Suprapubic skin (tissue), 4 donors: ENCODE measurements around the gene CC2D2B. TPM values are rescaled to one million over a fixed set of nuclear protein-coding genes. Genes with fewer than 3 reads are reported as not detected.
"Not testable (repeated sequence)": the region's sequence is repeated elsewhere in the genome, so short reads cannot be mapped to it uniquely, and the experiment has no call there.

Experiments used
- DNase-seq, 2 donors: peaks; one replicate each; pipeline ENCODE4 v3.0.0-alpha.2; 2019; ENCODE audit warnings: low spot score in 2 of 2
- H3K27ac ChIP-seq: fragments of 200-600 bp; sonication (generic); one replicate; pipeline ENCODE4 v1.5.1; 2019
- H3K27me3 ChIP-seq: fragments of 200-600 bp; sonication (generic); one replicate; pipeline ENCODE4 v1.5.1; 2019
- H3K36me3 ChIP-seq: fragments of 200-600 bp; sonication (generic); one replicate; pipeline ENCODE4 v1.5.1; 2019
- H3K4me1 ChIP-seq: fragments of 200-600 bp; sonication (generic); one replicate; pipeline ENCODE4 v1.5.1; 2019
- H3K4me3 ChIP-seq: fragments of 200-600 bp; sonication (generic); one replicate; pipeline ENCODE4 v1.5.1; 2019; ENCODE audit warnings: mild to moderate bottlenecking
- H3K9me3 ChIP-seq: fragments of 200-600 bp; sonication (generic); one replicate; pipeline ENCODE4 v1.5.1; 2019
- CTCF ChIP-seq, 2 donors: fragments of 200-600 bp in 1 of 2; fragments of 450-650 bp in 1 of 2; sonication (generic) in 1 of 2; IDR thresholded peaks; one replicate each; pipeline ENCODE4 v1.5.1; 2016 to 2019; ENCODE audit warnings: antibody characterized with exemption in 2 of 2, mild to moderate bottlenecking in 1 of 2, moderate library complexity in 1 of 2
- EP300 ChIP-seq: sonication (generic); formaldehyde crosslinking; IDR thresholded peaks from one replicate; pipeline ENCODE4 v1.6.1; 2017; ENCODE audit warnings: antibody characterized with exemption
- POLR2A ChIP-seq, 2 donors: fragments of 450-650 bp; IDR thresholded peaks; one replicate each; pipeline ENCODE4 v1.6.1; 2017; ENCODE audit warnings: antibody characterized with exemption in 2 of 2, mild to moderate bottlenecking in 2 of 2, moderate library complexity in 2 of 2
- POLR2AphosphoS5 ChIP-seq, 3 donors: sonication (generic); formaldehyde crosslinking; IDR thresholded peaks; one replicate each; pipeline ENCODE4 v1.6.1; 2017; ENCODE audit warnings: antibody characterized with exemption in 3 of 3
- WGBS: methylation state at CpG from one replicate; pipeline ENCODE4 v1.1.5; 2018; 5-methylcytosine and 5-hydroxymethylcytosine counted together
- total RNA-seq, 4 donors: library from RNA; depleted of rRNA; stranded (reverse); fragments of >200 nt; gene quantifications; one replicate each; pipeline ENCODE4 v1.1.0, GENCODE V29; 2016

CC2D2B gene
- total RNA-seq, 4 donors from 2014 or later, result 0.47 to 3.9 (median 0.72) TPM; not detected in 1

DNA sequence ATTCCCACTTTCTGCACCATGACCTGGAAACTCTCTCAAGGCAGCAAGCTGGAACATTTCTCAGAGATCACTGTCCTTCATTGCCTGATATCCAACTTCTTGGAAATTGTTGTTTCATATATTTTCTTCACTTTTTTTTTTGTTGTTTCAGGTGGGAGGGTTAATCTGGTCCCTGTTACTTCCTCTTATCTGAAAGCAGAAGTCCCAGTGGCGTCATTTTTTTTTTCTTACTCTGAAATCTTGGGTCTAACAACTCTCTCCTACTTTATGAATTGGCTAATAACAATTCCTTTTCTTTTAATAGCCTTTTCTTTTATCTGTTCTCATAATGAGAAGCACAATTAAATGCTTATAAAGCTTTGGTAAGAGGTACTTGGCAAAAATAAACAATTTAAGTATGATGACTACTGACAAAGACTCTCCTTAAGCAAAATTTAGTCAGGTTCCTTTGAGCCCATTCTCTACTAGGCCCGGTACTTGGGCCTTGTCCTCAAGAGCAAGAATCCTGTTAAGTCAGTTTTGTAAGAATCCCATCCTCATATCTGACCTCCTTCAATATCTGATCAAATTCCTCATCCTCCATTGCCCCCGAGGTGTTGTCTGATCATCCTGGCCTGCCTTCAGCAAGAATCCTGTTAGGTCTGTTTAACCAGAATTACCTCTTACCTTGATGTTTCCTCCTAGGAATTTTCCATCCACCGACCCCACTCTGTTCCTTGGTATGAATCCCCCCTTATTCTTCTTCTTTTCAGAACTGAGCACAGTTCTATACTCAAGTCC lies 11.5 kb upstream of the CC2D2B start:
- no peak overlapping the region for H3K4me3 ChIP-seq
- no peak for DNase-seq
- H3K27ac ChIP-seq, result no peak overlapping the region
- TF ChIP-seq POLR2AphosphoS5 (IDR thresholded peaks at IDR 0.05) (no peak), EP300 (no peak), CTCF (IDR thresholded peaks at IDR 0.05) (no peak), POLR2A (IDR thresholded peaks at IDR 0.05) (no peak)
- 74% methylated on average over 4 of the region's 4 CpGs for WGBS
- no peaks in the 10 kb centered on the region for H3K27me3 ChIP-seq
- peaks cover 36% of the 10 kb centered on the region for H3K36me3 ChIP-seq
- peaks cover 7% of the 10 kb centered on the region for H3K4me1 ChIP-seq
- no peaks in the 10 kb centered on the region for H3K9me3 ChIP-seq

DNA sequence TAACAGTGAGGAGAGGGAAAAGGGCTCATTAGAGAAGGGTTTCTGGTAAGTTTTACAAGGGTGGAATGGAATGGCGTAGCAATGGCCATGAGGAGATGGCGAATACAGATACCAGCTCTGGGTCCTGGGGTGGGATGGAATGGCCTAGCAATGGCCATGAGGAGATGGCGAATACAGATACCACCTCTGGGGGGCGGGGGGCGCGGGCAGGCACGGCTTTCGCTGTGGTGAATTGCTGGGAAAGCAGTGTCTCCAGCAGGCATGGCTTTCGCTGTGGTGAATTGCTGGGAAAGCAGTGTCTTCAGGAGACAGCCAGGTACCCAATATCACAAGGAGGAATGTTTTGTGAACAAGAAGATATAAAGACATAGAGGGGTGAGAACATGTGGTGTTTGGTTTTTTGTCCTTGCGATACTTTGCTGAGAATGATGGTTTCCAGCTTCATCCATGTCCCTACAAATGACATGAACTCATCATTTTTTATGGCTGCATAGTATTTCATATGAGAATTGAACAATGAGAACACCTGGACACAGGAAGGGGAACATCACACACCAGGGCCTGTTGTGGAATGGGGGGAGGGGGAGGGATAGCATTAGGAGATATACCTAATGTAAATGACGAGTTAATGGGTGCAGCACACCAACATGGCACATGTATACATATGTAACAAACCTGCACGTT lies 1.7 kb upstream of the CC2D2B start:
- H3K27me3 ChIP-seq, DNase-seq, H3K4me3 ChIP-seq, H3K27ac ChIP-seq, H3K9me3 ChIP-seq, H3K4me1 ChIP-seq: not testable (repeated sequence)
- peaks cover 17% of the 10 kb centered on the region for H3K36me3 ChIP-seq
- 94% methylated on average over 12 of the region's 12 CpGs for WGBS

DNA sequence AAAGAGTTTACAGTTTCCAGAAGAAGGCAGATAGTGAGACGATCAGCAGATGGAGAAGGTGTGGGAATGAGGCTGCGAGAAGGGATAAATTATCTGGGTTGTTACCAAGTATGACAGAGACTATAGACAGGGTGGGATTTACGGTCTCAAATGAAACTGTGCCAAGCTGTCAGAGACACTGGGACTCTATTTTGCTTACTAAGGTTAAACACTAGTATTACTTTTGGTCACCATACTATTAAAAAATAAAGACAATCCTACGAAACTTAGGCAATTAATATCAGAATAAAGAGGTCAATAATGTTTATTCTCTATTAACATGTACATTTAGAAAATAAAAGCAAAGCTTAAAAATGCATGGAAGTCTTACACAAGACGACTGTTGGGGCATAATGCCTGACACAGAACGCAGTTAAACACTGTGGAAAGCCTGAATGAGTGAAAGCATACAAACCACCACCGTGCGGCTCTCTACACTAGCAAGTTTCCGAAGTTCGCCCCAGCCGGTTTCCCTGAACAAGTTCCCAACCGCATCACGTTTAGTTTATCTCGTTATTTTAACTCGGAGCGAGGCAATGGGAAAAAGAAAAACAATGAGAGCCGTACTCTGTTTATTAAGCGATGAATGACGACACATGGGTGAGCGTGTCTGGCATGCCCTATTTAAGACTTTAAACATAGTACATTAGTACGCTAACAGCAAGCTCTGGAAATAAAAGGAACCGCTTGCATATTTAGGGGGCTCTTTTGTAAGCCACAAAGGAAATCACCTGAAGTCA lies 909 bp upstream of the CC2D2B start:
- TF ChIP-seq POLR2AphosphoS5 (IDR thresholded peaks at IDR 0.05) (no peak), EP300 (no peak), POLR2A (IDR thresholded peaks at IDR 0.05) (no peak), CTCF (IDR thresholded peaks at IDR 0.05) (no peak)
- H3K27ac ChIP-seq, result peak overlapping the region; percentile 71
- H3K27me3 ChIP-seq, result no peaks in the 10 kb centered on the region
- peaks cover 17% of the 10 kb centered on the region for H3K36me3 ChIP-seq
- H3K4me1 ChIP-seq, result peaks cover 7% of the 10 kb centered on the region
- 10% methylated on average over 22 of the region's 22 CpGs for WGBS
- peak; percentile 61 to 82 for DNase-seq
- H3K9me3 ChIP-seq, result no peaks in the 10 kb centered on the region
- peak overlapping the region; percentile 71 for H3K4me3 ChIP-seq

- TF ChIP-seq EP300 (no peak), POLR2A (IDR thresholded peaks at IDR 0.05) (no peak), CTCF (IDR thresholded peaks at IDR 0.05) (no peak), POLR2AphosphoS5 (IDR thresholded peaks at IDR 0.05) (no peak)
- H3K27me3 ChIP-seq, result no peaks in the 10 kb centered on the region
- peaks cover 7% of the 10 kb centered on the region for H3K4me1 ChIP-seq
- no peak overlapping the region for H3K27ac ChIP-seq
- H3K4me3 ChIP-seq, result no peak overlapping the region
- no peak for DNase-seq
- 54% methylated on average over 4 of the region's 4 CpGs for WGBS
- H3K9me3 ChIP-seq, result no peaks in the 10 kb centered on the region
- peaks cover 4% of the 10 kb centered on the region for H3K36me3 ChIP-seq
Observed at GRCh38 chr10:95908450-95908849, 675 bp downstream of the CC2D2B start.

DNA sequence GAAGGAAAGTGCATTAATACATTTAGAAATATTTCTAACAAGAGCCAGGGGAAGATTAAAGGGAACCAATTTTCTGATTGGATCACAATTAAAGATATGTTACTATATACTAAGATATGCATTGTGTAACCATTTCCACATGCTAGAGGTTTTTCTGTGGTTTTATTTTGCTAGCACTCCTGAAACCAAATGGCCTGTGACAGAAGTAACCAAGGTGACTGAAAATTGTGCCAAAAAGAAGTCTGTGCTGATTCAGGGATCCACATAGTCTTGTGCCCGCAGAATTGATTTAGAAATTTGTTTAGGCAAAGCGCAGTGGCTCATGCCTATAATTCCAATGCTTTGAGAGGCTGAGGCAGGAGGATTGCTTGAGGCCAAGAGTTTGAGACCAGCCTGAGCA lies 1.8 kb downstream of the CC2D2B start:
- H3K27ac ChIP-seq, result no peak overlapping the region
- H3K9me3 ChIP-seq, result no peaks in the 10 kb centered on the region
- H3K4me3 ChIP-seq, result no peak overlapping the region
- peaks cover 7% of the 10 kb centered on the region for H3K4me1 ChIP-seq
- WGBS, result 88% methylated on average over 2 of the region's 2 CpGs
- TF ChIP-seq POLR2A (IDR thresholded peaks at IDR 0.05), result no peak
- TF ChIP-seq EP300, result no peak
- no peak for TF ChIP-seq POLR2AphosphoS5 (IDR thresholded peaks at IDR 0.05)
- TF ChIP-seq CTCF (IDR thresholded peaks at IDR 0.05), result no peak
- no peaks in the 10 kb centered on the region for H3K36me3 ChIP-seq
- no peak for DNase-seq
- no peaks in the 10 kb centered on the region for H3K27me3 ChIP-seq

GRCh38 chr10:95916039-95916438 lies 8.3 kb downstream of the CC2D2B start:
- not testable (repeated sequence) for H3K4me3 ChIP-seq, DNase-seq, H3K4me1 ChIP-seq

More at GRCh38 chr10:95916039-95916438, 8.3 kb downstream of the CC2D2B start:
- H3K9me3 ChIP-seq, H3K27me3 ChIP-seq, H3K27ac ChIP-seq, H3K36me3 ChIP-seq: not testable (repeated sequence)
